Amniotic stem cell (primary cell): ENCODE results near the gene BPIFB2.

Source experiments
- DNase-seq: peaks from one replicate; lab custom pipeline; 2025; lab: John Stamatoyannopoulos, UW

Gene BPIFB2

GRCh38 chr20:33070111-33071053 lies 62.9 kb downstream of the BPIFB2 start:
- no peak for DNase-seq

GRCh38 chr20:33071198-33071597 lies 63.7 kb downstream of the BPIFB2 start:
- no peak for DNase-seq

- no peak for DNase-seq
These were observed 64.9 kb downstream of the BPIFB2 start for GRCh38 chr20:33072362-33072761.

GRCh38 chr20:33072813-33073212 lies 65.3 kb downstream of the BPIFB2 start:
- DNase-seq = no peak
